Sciatic nerve (tissue), 2 donors: ENCODE data around the gene RFC1. TPM values are rescaled to one million over a fixed set of nuclear protein-coding genes. Genes with fewer than 3 reads are reported as not detected.
"Not testable (repeated sequence)": the region's sequence is repeated elsewhere in the genome, so short reads cannot be mapped to it uniquely, and the experiment has no call there.

Experiments used
- ATAC-seq: fragments of 200-7000 bp; cut with Tn5 transposase; one replicate; pipeline ENCODE4 v1.9.1; 2020; ENCODE audit warnings: mild to moderate bottlenecking, moderate library complexity
- DNase-seq: peaks from one replicate; pipeline ENCODE4 v3.0.0-alpha.2; 2020; ENCODE audit warnings: low spot score
- intact Hi-C: fragments of 100-400 bp; cut with DNase I; formaldehyde crosslinking; loops from one replicate; pipeline ENCODE4 v1.14.2; 2022
- total RNA-seq: library from RNA; stranded (reverse); fragmentation: NEBNext Ultra II Directional; extraction: Animal tissue kit (Norgen Biotek cat#: 25700); gene quantifications from one replicate; pipeline ENCODE4 v1.2.1, GENCODE V29; 2021
- donor health status: DM: no; HTN: no; CAD: no.
- donor health status: DM: no; HTN: no; CAD: no.

Gene RFC1
- total RNA-seq, 1 donor from 2014 or later: 54.6 TPM

DNA sequence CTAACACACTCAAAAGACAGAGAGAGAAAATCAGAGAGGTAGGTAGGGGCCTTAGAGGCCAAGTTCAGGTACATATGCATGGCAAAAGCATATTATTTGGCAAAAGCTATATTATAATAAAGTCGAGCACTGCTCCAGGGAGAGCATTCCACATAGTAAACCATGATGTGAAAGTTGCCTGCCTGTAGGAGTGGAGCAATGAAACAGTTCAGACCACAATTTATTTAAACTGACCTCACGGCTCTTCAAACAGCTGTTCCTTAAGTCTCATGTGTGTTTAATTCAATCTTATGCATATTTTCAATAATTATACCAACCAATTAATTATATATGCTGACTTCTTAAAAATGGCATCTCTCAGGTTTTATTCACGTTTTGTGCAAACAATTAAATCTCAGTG, 3.3 kb downstream of the RFC1 start:
- intact Hi-C loops: no loop called here
- no peak for DNase-seq
- no peak for ATAC-seq

DNA sequence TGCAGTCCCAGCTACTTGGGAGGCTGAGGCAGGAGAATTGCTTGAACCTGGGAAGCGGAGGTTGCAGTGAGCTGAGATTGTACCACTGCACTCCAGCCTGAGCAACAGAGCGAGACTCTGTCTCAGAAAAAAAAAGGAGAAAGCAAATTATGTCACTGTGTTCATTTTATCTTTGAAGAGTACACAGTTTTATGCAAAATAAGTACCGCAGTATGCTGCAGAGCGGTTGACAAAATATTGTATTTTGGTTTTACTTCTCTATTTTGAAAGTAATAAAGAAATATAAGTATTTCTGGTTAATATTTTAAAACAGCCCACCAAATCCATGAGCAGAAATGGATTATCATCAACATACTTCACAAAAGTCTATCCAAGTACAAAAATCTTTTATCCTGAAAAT, 5.6 kb downstream of the RFC1 start:
- ATAC-seq, DNase-seq, intact Hi-C loops: not testable (repeated sequence)

- intact Hi-C loops: no loop called here
- ATAC-seq (no peak), DNase-seq (no peak)
Measured at GRCh38 chr4:39357002-39357401, 9.2 kb downstream of the RFC1 start.

DNA sequence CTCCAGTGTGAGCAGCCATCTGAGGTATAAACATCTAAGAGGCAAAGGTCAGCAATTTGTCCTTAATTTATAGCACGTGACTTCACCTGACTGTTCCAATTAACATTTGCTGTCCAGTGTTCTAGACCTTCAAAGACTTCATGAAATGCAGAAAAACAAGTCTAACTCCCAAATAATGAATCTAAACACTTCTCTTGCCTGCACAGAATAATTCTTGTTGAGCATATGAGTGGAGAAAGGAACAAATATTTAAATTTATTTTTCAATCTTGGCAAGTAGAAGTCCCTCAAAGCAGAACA, 12.0 kb downstream of the RFC1 start:
- intact Hi-C loops: no loop called here
- DNase-seq (no peak), ATAC-seq (peak; percentile 33)

DNA sequence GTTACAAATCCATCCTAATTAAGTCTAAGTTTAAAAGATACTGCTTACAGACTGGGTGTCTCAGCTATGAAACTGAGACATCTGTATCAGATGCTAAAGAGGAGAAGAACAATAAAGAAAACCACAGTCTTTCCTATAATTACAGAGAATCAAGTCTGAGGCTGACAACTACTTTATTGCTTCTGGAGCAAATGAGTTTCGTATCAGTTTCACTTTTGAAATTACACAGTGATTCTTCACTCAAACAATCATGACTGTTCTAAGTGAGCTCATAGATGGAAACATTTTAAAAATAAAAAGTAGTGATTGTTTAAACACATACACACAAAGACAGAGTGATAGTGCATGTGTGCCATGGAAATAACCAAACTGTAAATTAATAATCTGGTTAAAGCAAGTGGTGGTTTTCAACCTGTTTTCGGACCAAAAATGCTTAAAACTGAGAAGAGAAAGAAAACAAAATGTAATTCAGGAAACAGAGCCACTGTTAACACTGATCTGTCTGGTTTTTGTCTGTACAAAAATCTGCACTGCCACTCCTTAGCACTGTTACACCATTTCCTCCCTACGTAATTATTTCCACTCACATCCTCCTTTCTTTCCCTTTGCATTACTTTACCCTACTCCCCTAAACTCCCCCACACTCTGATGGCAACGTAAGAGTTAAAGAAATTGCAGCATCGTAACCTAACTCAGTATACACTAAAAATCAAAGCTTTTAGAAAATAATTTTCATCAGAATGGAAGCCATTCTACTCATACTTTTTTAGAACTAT, 12.5 kb downstream of the RFC1 start:
- intact Hi-C loops: no loop called here
- ATAC-seq: peak; percentile 91
- no peak for DNase-seq

- DNase-seq, intact Hi-C loops: not testable (repeated sequence)
- peak; percentile 23 for ATAC-seq
Measured at GRCh38 chr4:39353149-39353477, 13.0 kb downstream of the RFC1 start.

- intact Hi-C loops: no loop called here
- DNase-seq: no peak
- ATAC-seq: no peak
Measured at GRCh38 chr4:39349326-39349725, 16.8 kb downstream of the RFC1 start.

DNA sequence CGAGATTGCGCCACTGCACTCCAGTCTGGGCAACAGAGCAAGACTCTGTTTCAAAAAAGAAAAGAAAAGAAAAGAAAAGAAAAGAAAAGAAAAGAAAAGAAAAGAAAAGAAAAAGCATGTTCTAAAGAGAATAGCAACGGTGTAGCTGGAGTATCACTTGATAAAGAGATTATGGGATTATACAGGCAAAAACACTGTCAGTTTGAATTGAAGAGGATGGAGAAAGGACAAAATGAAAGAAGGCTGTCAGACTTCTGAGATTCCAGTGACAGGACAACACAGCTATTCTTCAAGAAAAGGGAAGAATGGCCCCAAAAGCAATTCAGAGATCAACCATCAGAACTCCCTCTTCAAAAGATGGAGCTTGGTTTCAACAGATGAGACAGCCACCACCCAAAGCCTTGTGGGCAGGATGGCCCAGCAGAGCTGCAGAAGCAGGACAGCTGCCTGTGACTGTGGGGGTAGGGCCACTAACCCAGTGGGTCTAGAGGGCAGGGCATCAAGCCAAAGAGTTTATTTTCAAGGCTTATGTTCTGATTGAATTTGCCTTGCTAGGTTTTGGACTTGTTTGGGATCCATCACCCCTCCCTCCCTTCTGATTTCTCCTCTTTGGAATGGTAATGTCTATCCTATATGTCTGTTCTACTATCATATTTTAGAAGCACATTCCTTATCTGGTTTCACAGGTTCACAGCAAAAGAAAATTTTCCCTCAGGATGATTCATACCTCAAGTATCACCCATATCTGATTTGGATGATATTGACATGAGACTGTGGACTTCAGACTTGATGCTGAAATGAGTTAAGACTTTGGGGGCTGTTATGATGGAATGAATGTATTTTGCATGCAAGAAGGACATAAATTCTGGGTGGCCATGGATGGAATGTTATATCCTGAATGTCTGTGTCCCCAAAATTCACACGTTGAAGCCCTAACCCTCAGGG, 17.5 kb downstream of the RFC1 start:
- intact Hi-C loops: no loop called here
- ATAC-seq (no peak), DNase-seq (no peak)

GRCh38 chr4:39346856-39347519, 19.2 kb downstream of the RFC1 start:
- no peak for ATAC-seq
- no peak for DNase-seq
- intact Hi-C loops: no loop called here

- DNase-seq (no peak), ATAC-seq (no peak)
- intact Hi-C loops: no loop called here
Measured at GRCh38 chr4:39342731-39343130, 23.4 kb downstream of the RFC1 start.

DNA sequence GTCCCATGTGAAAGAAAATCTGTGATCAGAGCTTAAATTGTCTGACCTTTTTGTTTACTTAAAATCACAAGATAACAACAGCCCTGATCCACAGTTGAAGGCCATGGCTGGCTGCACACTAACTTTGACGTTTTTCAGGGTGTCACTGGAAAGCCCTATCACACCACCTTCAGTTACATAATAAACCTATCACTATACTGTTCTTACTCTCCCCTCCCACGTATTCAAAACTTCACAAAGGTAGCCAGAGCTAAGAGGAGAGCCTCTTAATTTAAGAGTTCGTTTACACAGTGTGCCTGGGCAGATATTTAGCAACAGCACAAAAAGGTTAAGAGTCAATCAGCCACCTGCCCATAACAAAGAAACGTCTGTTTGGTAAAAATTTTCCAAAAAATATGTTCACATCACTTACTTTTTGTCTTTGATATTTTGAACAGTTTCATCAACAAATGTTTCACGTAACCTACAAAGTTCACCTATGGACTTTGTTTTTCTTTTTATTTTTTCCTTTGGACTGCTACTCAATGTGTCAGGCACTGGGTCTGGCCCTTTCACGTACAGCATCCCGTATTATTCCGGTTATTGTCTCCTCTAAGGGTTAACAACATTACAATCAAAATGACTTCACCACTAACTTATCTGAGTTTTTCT, 25.0 kb downstream of the RFC1 start:
- DNase-seq (no peak), ATAC-seq (peak; percentile 49)
- intact Hi-C loops: no loop called here

GRCh38 chr4:39339968-39340367, 26.2 kb downstream of the RFC1 start:
- no peak for DNase-seq
- intact Hi-C loops: no loop called here
- ATAC-seq: no peak

GRCh38 chr4:39337841-39338240, 28.3 kb downstream of the RFC1 start:
- DNase-seq (no peak), ATAC-seq (no peak)
- intact Hi-C loops: no loop called here

DNA sequence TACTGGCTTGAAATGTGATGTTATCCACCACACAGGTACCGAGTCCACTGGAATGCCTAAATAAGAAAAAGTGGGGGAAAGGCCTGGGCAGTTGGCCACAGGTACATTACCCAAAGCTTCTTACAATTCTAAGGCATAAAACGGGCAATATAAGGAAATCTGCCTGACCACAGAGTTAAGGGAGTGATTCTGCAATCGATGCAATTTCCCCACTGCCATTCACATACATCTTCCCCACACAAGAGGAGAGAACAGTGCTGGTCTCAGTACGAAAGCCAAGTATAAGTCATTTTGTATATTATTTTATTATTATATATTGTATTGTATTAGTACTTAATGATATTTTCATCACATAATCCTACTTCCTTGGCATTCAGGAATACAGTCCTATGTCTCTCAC, 30.6 kb downstream of the RFC1 start:
- ATAC-seq (no peak), DNase-seq (no peak)
- intact Hi-C loops: no loop called here

DNA sequence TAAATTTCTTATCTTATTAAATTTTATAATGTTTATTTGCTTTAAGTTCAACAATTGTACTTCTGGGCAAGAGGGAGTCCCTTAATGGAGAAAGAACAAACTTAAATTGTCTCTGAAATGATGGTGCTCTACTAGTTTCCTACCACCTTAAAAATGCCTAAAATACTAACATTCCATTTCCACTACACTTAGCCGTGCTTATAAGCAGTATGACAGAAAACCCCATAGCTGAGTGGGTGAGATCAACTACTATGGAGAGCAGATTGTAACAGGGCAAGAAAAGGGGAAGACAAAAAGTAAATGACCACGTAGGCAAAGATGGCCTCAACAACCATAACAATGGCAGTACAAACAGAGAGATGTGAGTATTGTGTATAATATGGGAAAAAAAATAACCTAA, 35.0 kb downstream of the RFC1 start:
- ATAC-seq (no peak), DNase-seq (no peak)
- intact Hi-C loops: no loop called here

GRCh38 chr4:39330353-39330752, 35.8 kb downstream of the RFC1 start:
- intact Hi-C loops: no loop called here
- no peak for ATAC-seq
- no peak for DNase-seq

- DNase-seq (no peak), ATAC-seq (no peak)
- intact Hi-C loops: no loop called here
Measured at GRCh38 chr4:39326468-39326977, 39.6 kb downstream of the RFC1 start.

GRCh38 chr4:39324897-39325613, 41.1 kb downstream of the RFC1 start:
- intact Hi-C loops: no loop called here
- ATAC-seq (no peak), DNase-seq (no peak)

- intact Hi-C loops: no loop called here
- DNase-seq (no peak), ATAC-seq (no peak)
Measured at GRCh38 chr4:39324446-39324845, 41.7 kb downstream of the RFC1 start.
